ENCODE data around the gene TSPAN32.
"Not testable (repeated sequence)": the region's sequence is repeated elsewhere in the genome, so short reads cannot be mapped to it uniquely, and the experiment has no call there.

The TSPAN32 gene

DNA sequence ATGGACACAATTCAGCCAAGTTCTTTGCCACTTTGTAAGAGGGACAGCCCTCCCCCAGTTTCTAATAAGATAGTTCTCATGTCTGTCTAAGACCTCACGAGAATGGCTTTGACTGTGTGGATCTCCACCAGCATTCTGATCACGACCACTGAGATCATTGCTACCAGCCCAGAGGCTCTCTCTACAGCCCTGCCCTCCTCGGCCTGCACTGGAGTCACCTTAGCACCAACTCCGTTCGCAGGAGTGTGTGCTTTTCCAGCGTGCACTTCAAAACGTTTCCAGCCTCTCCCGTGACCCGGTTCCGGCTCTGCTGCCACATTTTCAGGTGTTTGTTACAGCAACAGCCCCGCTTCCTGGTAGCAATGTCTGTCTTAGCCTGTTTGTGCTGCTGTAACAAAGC, 26.2 kb downstream of the TSPAN32 start:
- H3K27me3 ChIP-seq (ENCODE audit: control insufficient read depth, insufficient read depth, low read length), result no peaks in the 10 kb centered on the region
- no peak overlapping the region for H3K4me3 ChIP-seq (ENCODE audit: low read length)
- no peaks in the 10 kb centered on the region for H3K36me3 ChIP-seq (ENCODE audit: control insufficient read depth, low read depth, low read length)
- no peaks in the 10 kb centered on the region for H3K4me1 ChIP-seq (ENCODE audit: control insufficient read depth, low read depth, low read length)
- no peak overlapping the region for H3K27ac ChIP-seq (ENCODE audit: low read length)
- H3K9ac ChIP-seq (ENCODE audit: low read length), result no peak overlapping the region
- no peaks in the 10 kb centered on the region for H3K9me3 ChIP-seq (ENCODE audit: control insufficient read depth, low read depth, low read length)

DNA sequence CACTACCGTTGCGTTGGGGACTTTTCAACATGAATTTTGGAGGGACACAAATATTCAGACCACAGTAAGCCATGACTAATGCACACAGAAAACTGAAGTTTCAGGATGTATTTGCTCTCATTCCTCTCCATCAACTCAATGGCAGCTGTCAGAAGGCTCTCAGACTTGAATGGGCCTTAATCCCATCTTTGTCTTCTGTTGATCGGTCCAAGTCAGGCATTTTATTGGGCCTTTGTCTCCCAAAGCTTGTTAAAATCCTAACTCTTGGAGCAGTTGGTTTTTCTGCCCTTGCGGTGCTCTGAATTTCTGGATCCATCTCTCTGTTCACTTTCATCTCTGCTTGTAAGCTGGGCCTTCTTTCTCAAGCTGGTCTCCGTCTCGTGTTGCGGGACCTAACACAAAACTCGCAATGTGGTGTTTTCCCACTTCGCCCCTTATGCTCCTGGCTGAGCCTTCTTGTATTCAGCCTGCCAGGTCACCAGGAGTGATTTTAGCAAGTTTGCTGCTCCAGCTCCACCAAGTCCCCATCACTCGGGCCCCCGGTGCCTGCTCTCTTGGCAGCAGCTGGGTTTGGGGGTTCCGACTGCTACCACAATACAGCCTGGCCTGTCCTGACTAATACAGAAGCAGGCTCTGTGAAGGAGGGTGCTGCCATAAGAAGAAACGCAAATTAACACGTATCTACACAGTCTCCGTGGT, 27.0 kb downstream of the TSPAN32 start:
- Histone ChIP-seq H3K4me3 (ENCODE audit: low read length) (no peak overlapping the region), H3K27ac (ENCODE audit: low read length) (no peak overlapping the region), H3K27me3 (ENCODE audit: control insufficient read depth, insufficient read depth, low read length) (no peaks in the 10 kb centered on the region), H3K36me3 (ENCODE audit: control insufficient read depth, low read depth, low read length) (no peaks in the 10 kb centered on the region), H3K9me3 (ENCODE audit: control insufficient read depth, low read depth, low read length) (no peaks in the 10 kb centered on the region), H3K9ac (ENCODE audit: low read length) (no peak overlapping the region), H3K4me1 (ENCODE audit: control insufficient read depth, low read depth, low read length) (no peaks in the 10 kb centered on the region)

DNA sequence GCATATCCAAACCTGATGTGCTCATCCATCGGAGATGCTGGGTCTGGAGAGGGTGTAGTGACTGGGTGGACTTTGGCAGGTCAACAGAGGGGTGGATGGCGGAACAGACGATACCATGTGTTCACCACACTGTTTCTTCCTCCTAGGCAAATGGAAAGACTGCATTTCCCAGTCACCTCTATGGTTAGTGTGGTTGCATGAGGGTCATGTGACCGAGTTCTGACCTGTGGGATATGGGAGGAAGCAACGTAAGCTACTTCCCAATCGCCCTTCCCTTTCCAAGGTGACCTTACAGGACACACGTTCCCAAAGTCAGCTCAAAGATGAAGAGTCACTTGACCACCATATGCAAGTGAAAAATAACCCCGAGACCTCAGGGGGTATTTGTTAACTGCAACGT, 27.7 kb downstream of the TSPAN32 start:
- Histone ChIP-seq H3K36me3 (ENCODE audit: control insufficient read depth, low read depth, low read length) (no peaks in the 10 kb centered on the region), H3K9me3 (ENCODE audit: control insufficient read depth, low read depth, low read length) (no peaks in the 10 kb centered on the region), H3K9ac (ENCODE audit: low read length) (no peak overlapping the region), H3K4me1 (ENCODE audit: control insufficient read depth, low read depth, low read length) (no peaks in the 10 kb centered on the region), H3K27me3 (ENCODE audit: control insufficient read depth, insufficient read depth, low read length) (no peaks in the 10 kb centered on the region), H3K4me3 (ENCODE audit: low read length) (no peak overlapping the region), H3K27ac (ENCODE audit: low read length) (no peak overlapping the region)

DNA sequence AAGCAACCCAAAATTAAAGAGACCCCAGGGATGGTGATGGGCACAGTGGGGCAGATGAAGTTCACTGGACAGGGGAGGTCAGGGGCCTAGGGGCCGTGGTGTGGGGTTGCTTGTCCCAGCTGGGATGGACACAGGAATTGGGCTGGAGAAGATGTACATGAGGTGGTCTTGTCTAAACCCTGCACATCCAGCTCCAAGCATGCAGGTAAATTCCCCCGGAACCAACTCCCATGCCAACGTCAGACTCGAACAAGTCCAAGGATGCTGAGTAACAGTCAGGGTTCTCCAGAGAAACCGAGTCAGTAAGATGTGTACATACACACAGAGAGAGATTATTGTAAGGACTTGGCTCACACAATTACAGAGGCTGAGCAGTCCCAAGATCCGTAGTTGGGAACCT, 28.9 kb downstream of the TSPAN32 start:
- H3K9ac ChIP-seq (ENCODE audit: low read length), result no peak overlapping the region
- H3K4me3 ChIP-seq (ENCODE audit: low read length), result no peak overlapping the region
- H3K4me1 ChIP-seq (ENCODE audit: control insufficient read depth, low read depth, low read length), result no peaks in the 10 kb centered on the region
- H3K27ac ChIP-seq (ENCODE audit: low read length), result no peak overlapping the region
- no peaks in the 10 kb centered on the region for H3K27me3 ChIP-seq (ENCODE audit: control insufficient read depth, insufficient read depth, low read length)
- no peaks in the 10 kb centered on the region for H3K9me3 ChIP-seq (ENCODE audit: control insufficient read depth, low read depth, low read length)
- H3K36me3 ChIP-seq (ENCODE audit: control insufficient read depth, low read depth, low read length), result no peaks in the 10 kb centered on the region

DNA sequence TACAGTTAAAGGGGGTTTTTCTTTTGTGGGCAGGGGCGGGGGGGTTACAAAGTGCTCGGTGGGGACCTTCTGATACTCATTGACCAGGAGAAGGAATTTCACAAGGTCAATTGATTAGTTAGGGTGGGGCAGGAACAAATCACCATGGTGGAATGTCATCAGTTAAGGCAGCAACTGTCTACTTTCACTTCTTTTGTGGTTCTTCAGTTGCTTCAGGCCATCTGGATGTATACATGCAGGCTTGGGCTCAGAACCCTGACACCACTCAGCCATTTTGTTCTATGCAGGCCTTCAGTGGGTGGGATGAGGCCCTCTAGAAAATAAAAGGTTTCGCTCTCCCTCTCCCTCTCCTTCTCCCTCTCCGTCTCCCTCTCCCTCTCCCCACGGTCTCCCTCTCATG, 29.6 kb downstream of the TSPAN32 start:
- Histone ChIP-seq H3K4me1 (ENCODE audit: control insufficient read depth, low read depth, low read length) (no peaks in the 10 kb centered on the region), H3K27me3 (ENCODE audit: control insufficient read depth, insufficient read depth, low read length) (no peaks in the 10 kb centered on the region), H3K9ac (ENCODE audit: low read length) (no peak overlapping the region), H3K27ac (ENCODE audit: low read length) (no peak overlapping the region), H3K9me3 (ENCODE audit: control insufficient read depth, low read depth, low read length) (no peaks in the 10 kb centered on the region), H3K4me3 (ENCODE audit: low read length) (no peak overlapping the region), H3K36me3 (ENCODE audit: control insufficient read depth, low read depth, low read length) (no peaks in the 10 kb centered on the region)

DNA sequence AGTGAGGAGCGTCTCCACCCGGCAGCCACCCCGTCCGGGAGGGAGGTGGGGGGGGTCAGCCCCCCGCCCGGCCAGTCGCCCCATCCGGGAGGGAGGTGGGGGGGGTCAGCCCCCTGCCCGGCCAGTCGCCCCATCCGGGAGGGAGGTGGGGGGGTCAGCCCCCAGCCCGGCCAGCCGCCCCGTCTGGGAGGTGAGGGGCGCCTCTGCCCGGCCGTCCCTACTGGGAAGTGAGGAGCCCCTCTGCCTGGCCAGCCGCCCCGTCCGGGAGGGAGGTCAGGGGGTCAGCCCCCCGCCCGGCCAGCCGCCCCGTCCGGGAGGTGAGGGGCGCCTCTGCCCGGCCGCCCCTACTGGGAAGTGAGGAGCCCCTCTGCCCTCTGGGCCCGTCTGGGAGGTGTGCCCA, 30.8 kb downstream of the TSPAN32 start:
- H3K9ac ChIP-seq (ENCODE audit: low read length); H3K36me3 ChIP-seq (ENCODE audit: control insufficient read depth, low read depth, low read length); H3K27ac ChIP-seq (ENCODE audit: low read length); H3K4me3 ChIP-seq (ENCODE audit: low read length); H3K27me3 ChIP-seq (ENCODE audit: control insufficient read depth, insufficient read depth, low read length); H3K4me1 ChIP-seq (ENCODE audit: control insufficient read depth, low read depth, low read length); H3K9me3 ChIP-seq (ENCODE audit: control insufficient read depth, low read depth, low read length): not testable (repeated sequence)

DNA sequence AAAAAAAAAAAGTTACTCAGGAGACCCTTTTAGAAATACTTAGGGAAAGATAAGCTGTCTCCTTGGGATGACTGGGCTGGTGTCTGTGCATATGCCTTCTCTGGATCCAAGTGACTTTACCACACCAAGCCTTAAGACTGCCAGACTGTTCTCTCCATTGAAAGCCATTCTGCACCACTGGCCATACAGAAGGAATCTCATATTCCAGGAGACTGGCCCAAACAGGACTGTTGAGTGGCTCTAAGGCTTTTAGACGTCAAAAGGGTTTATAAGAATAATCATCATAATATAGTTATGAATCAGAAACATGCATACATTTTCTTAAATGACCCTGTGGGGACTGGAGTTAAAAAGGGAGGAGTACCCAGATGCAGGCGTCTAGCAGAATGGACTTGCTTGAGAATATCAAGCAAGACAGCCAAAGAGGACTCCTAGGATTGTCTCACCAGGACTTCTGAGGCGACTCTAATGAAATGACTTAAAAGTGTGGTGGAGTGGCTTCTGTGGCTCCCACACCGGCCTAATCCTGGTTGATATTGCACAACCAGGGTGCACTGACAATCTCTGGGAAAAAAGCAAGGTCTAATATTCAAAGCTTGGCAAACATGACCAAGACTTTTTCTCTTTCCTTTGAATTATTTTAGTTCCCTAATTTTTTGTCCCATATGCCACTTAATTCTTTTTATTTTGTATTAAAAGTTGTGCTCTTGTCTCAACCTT, 31.8 kb downstream of the TSPAN32 start:
- H3K4me1 ChIP-seq (ENCODE audit: control insufficient read depth, low read depth, low read length); H3K27me3 ChIP-seq (ENCODE audit: control insufficient read depth, insufficient read depth, low read length); H3K27ac ChIP-seq (ENCODE audit: low read length); H3K36me3 ChIP-seq (ENCODE audit: control insufficient read depth, low read depth, low read length); H3K9ac ChIP-seq (ENCODE audit: low read length); H3K9me3 ChIP-seq (ENCODE audit: control insufficient read depth, low read depth, low read length); H3K4me3 ChIP-seq (ENCODE audit: low read length): not testable (repeated sequence)

DNA sequence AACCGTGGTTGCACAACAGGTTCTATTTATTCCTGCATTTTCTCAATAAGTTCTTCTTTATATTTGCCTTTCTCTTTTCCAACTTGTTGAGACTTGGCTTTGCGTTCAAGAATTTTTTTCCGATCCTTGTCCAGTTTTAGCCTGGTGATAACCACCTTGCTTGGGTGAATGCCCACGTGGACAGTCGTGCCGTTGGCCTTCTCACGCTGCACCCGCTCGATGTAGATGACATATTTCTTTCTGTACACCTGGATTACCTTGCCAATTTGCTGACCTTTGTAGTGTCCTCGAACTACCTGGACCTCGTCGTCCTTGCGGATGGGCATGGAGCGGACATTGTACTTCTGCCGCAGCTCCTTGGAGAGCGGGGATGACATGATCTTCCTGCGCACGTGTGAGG, 33.5 kb downstream of the TSPAN32 start:
- not testable (repeated sequence) for H3K27me3 ChIP-seq (ENCODE audit: control insufficient read depth, insufficient read depth, low read length); H3K4me1 ChIP-seq (ENCODE audit: control insufficient read depth, low read depth, low read length); H3K36me3 ChIP-seq (ENCODE audit: control insufficient read depth, low read depth, low read length); H3K9me3 ChIP-seq (ENCODE audit: control insufficient read depth, low read depth, low read length); H3K27ac ChIP-seq (ENCODE audit: low read length); H3K9ac ChIP-seq (ENCODE audit: low read length); H3K4me3 ChIP-seq (ENCODE audit: low read length)

DNA sequence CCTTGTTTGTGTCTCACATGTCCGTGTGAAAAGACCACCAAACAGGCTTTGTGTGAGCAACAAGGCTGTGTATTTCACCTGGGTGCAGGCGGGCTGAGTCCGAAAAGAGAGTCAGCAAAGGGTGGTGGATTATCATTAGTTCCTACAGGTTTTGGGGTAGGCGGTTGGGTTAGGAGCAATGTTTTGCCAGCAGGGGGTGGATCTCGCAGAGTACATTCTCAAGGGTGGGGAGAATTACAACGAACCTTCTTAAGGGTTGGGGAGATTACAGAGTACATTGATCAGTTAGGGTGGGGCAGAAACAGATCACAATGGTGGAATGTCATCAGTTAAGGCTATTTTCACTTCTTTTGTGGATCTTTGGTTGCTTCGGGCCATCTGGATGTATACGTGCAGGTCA, 36.9 kb downstream of the TSPAN32 start:
- not testable (repeated sequence) for H3K36me3 ChIP-seq (ENCODE audit: control insufficient read depth, low read depth, low read length); H3K9me3 ChIP-seq (ENCODE audit: control insufficient read depth, low read depth, low read length); H3K27ac ChIP-seq (ENCODE audit: low read length); H3K4me3 ChIP-seq (ENCODE audit: low read length); H3K27me3 ChIP-seq (ENCODE audit: control insufficient read depth, insufficient read depth, low read length); H3K4me1 ChIP-seq (ENCODE audit: control insufficient read depth, low read depth, low read length); H3K9ac ChIP-seq (ENCODE audit: low read length)

DNA sequence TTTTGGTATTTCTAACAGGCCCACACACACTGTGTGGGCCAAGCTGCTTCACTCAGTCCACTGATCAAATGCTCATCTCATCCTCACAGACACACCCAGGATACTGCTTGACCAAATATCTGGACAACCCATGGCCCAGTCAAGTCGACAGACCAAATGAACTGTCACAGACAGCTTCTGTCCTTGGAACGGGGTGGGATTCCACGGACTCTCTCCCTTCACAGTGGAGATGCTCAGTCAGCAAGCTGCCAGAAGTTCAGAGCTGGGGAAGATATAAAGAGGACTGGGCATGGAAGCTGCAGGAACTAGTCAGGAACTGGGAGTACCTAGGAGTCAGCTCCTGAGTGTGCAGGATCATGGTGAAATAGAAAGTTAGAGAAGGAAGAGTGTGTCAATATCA, 40.7 kb downstream of the TSPAN32 start:
- Histone ChIP-seq H3K27ac (ENCODE audit: low read length) (no peak overlapping the region), H3K4me1 (ENCODE audit: control insufficient read depth, low read depth, low read length) (peaks cover 8% of the 10 kb centered on the region), H3K27me3 (ENCODE audit: control insufficient read depth, insufficient read depth, low read length) (peaks cover 9% of the 10 kb centered on the region), H3K9ac (ENCODE audit: low read length) (no peak overlapping the region), H3K4me3 (ENCODE audit: low read length) (no peak overlapping the region), H3K9me3 (ENCODE audit: control insufficient read depth, low read depth, low read length) (no peaks in the 10 kb centered on the region), H3K36me3 (ENCODE audit: control insufficient read depth, low read depth, low read length) (no peaks in the 10 kb centered on the region)

DNA sequence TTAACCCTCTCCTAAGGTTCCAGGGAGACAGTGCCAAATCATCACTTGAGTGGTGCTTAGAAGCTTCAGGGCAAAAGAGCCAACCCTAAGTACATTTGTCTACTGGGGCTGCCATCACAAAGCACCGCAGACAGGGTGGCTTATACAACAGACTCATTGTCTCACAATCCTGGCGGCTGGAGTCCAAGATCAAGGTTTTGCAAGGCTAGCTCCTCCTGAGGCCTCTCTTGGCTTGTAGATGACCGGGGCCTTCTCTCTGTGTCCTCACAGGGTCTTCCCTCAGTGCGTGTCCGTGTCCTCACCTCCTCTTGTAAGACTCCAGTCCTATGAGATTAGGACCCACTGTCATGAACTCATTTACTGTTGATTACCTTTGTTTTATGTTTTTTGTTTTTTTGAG, 41.2 kb downstream of the TSPAN32 start:
- no peaks in the 10 kb centered on the region for H3K9me3 ChIP-seq (ENCODE audit: control insufficient read depth, low read depth, low read length)

DNA sequence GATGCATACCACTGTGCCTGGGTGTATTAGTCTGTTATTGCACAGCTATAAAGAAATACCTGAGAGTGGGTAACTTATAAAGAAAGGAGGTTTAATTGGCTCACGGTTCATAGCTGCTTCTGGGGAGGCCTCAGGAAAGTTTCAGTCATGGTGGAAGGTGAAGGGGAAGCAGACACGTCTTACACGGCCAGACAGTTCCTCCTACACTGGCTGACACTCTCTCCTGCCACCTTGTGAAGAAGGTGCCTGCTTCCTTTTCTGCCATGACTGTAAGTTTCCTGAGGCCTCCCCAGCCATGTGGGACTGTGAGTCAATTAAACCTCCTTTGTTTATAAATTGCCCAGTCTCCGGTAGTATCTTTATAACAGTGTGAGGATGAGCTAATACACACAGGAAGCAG, 41.7 kb downstream of the TSPAN32 start:
- no peaks in the 10 kb centered on the region for H3K36me3 ChIP-seq (ENCODE audit: control insufficient read depth, low read depth, low read length)
- no peak overlapping the region for H3K4me3 ChIP-seq (ENCODE audit: low read length)
- H3K4me1 ChIP-seq (ENCODE audit: control insufficient read depth, low read depth, low read length), result peaks cover 5% of the 10 kb centered on the region
- no peak overlapping the region for H3K27ac ChIP-seq (ENCODE audit: low read length)
- no peaks in the 10 kb centered on the region for H3K9me3 ChIP-seq (ENCODE audit: control insufficient read depth, low read depth, low read length)
- no peak overlapping the region for H3K9ac ChIP-seq (ENCODE audit: low read length)
- peaks cover 3% of the 10 kb centered on the region for H3K27me3 ChIP-seq (ENCODE audit: control insufficient read depth, insufficient read depth, low read length)

More for the DNA sequence above, 41.2 kb downstream of the TSPAN32 start:
- Histone ChIP-seq H3K9ac (ENCODE audit: low read length) (no peak overlapping the region), H3K27ac (ENCODE audit: low read length) (no peak overlapping the region), H3K4me3 (ENCODE audit: low read length) (no peak overlapping the region), H3K4me1 (ENCODE audit: control insufficient read depth, low read depth, low read length) (peaks cover 8% of the 10 kb centered on the region), H3K36me3 (ENCODE audit: control insufficient read depth, low read depth, low read length) (no peaks in the 10 kb centered on the region), H3K27me3 (ENCODE audit: control insufficient read depth, insufficient read depth, low read length) (peaks cover 8% of the 10 kb centered on the region)
